HFFc6 (cell line): ENCODE results near the gene MORC2. TPM values are rescaled to one million over a fixed set of nuclear protein-coding genes. Genes with fewer than 3 reads are reported as not detected.

Experiments
- DNase-seq: peaks from one replicate; pipeline ENCODE4 v3.0.0-alpha.2; 2018
- H3K27ac Mint-ChIP-seq: 2 replicates; pipeline ENCODE4 v1.8.0; 2020; ENCODE audit warnings: mild to moderate bottlenecking, mixed read lengths
- H3K27me3 Mint-ChIP-seq: 2 replicates; pipeline ENCODE4 v1.8.0; 2021; ENCODE audit warnings: mild to moderate bottlenecking, moderate library complexity, mixed read lengths; ENCODE audit not compliant: insufficient read depth
- H3K36me3 Mint-ChIP-seq: 2 replicates; pipeline ENCODE4 v1.8.0; 2021; ENCODE audit warnings: low read depth, mixed read lengths
- H3K4me1 Mint-ChIP-seq: 2 replicates; pipeline ENCODE4 v1.8.0; 2020; ENCODE audit warnings: low read depth, mixed read lengths
- H3K4me3 Mint-ChIP-seq: 2 replicates; pipeline ENCODE4 v1.8.0; 2020; ENCODE audit warnings: mild to moderate bottlenecking, moderate library complexity, mixed read lengths
- H3K9me3 Mint-ChIP-seq: 2 replicates; pipeline ENCODE4 v1.8.0; 2020; ENCODE audit warnings: mild to moderate bottlenecking, mixed read lengths
- CTCF ChIP-seq: fragments of 200-600 bp; sonication (generic); IDR thresholded peaks from 2 replicates; pipeline ENCODE4 v1.5.0; 2021; ENCODE audit warnings: antibody characterized with exemption, mild to moderate bottlenecking
- total RNA-seq, 6 experiments: library from RNA; stranded (reverse); fragmentation: NEBNext Ultra II Directional; extraction: Animal tissue kit (Norgen Biotek cat#: 25700); gene quantifications; 2 replicates in 1 of 6; 3 replicates in 5 of 6; pipeline ENCODE4 v1.2.3, GENCODE V29; 2021

Gene MORC2
- total RNA-seq, 6 experiments from 2014 or later = 22.0 to 30.5 (median 24.5) TPM

GRCh38 chr22:30880847-30881246 is 87.7 kb downstream of the MORC2 start:
- Mint-ChIP-seq H3K36me3 (no peaks in the 10 kb centered on the region), H3K9me3 (no peaks in the 10 kb centered on the region), H3K4me3 (no peak overlapping the region), H3K27ac (no peak overlapping the region), H3K27me3 (peaks cover 36% of the 10 kb centered on the region), H3K4me1 (no peaks in the 10 kb centered on the region)
- TF ChIP-seq CTCF = no peak
- DNase-seq = no peak

- no peaks in the 10 kb centered on the region for H3K9me3 Mint-ChIP-seq
- TF ChIP-seq CTCF = no peak
- H3K27me3 Mint-ChIP-seq = peaks cover 36% of the 10 kb centered on the region
- H3K4me1 Mint-ChIP-seq = no peaks in the 10 kb centered on the region
- H3K27ac Mint-ChIP-seq = no peak overlapping the region
- no peak for DNase-seq
- no peaks in the 10 kb centered on the region for H3K36me3 Mint-ChIP-seq
- no peak overlapping the region for H3K4me3 Mint-ChIP-seq
Measured at GRCh38 chr22:30880181-30880601, 88.4 kb downstream of the MORC2 start.

- TF ChIP-seq CTCF = no peak
- peaks cover 44% of the 10 kb centered on the region for H3K27me3 Mint-ChIP-seq
- H3K9me3 Mint-ChIP-seq = no peaks in the 10 kb centered on the region
- H3K4me3 Mint-ChIP-seq = no peak overlapping the region
- H3K4me1 Mint-ChIP-seq = no peaks in the 10 kb centered on the region
- H3K27ac Mint-ChIP-seq = no peak overlapping the region
- no peaks in the 10 kb centered on the region for H3K36me3 Mint-ChIP-seq
- no peak for DNase-seq
Measured at GRCh38 chr22:30879415-30879797, 89.2 kb downstream of the MORC2 start.

GRCh38 chr22:30878516-30879414 is 89.8 kb downstream of the MORC2 start:
- Mint-ChIP-seq H3K36me3 (no peaks in the 10 kb centered on the region), H3K27ac (no peak overlapping the region), H3K27me3 (peaks cover 42% of the 10 kb centered on the region), H3K4me1 (no peaks in the 10 kb centered on the region), H3K9me3 (no peaks in the 10 kb centered on the region), H3K4me3 (no peak overlapping the region)
- TF ChIP-seq CTCF = no peak
- no peak for DNase-seq

- Mint-ChIP-seq H3K9me3 (no peaks in the 10 kb centered on the region), H3K4me3 (no peak overlapping the region), H3K27ac (no peak overlapping the region), H3K36me3 (no peaks in the 10 kb centered on the region), H3K4me1 (no peaks in the 10 kb centered on the region), H3K27me3 (peaks cover 40% of the 10 kb centered on the region)
- no peak for TF ChIP-seq CTCF
- no peak for DNase-seq
Measured at GRCh38 chr22:30877662-30878515, 90.7 kb downstream of the MORC2 start.
